C4-2B (cell line): ENCODE results near the gene SMTNL1.

ENCODE experiments used
- ZFX ChIP-seq: fragments of 450-650 bp; IDR thresholded peaks from 2 replicates; pipeline ENCODE4 v1.6.1; 2017
- TF ChIP-seq, protein P1 (sequence below): fragments of 450-650 bp; conservative IDR thresholded peaks from 2 replicates; pipeline ENCODE4 v1.5.1; 2017; ENCODE audit warnings: mild to moderate bottlenecking

DNA sequence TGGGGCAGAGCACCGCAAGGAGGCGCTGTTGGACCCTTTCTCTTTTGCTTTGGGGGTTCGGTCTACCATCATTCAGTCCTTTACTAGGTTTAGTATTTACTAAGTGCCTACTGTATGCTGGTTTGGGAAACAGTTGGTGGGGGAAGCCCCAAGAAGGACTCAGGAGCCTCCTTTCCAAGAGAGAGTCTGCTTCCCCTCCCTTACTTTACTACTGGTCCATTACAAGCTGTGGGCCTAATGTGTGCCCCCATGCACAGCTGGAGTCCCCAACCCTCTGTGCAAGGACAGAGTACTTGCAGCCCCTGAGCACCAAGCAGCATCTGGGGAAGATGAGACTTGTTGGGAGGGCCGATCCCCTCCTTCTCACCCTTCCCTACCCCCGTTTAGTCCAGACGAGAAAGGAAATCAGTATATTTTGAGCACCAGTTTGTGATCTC, 31.0 kb downstream of the SMTNL1 start:
- TF ChIP-seq, protein P1, sequence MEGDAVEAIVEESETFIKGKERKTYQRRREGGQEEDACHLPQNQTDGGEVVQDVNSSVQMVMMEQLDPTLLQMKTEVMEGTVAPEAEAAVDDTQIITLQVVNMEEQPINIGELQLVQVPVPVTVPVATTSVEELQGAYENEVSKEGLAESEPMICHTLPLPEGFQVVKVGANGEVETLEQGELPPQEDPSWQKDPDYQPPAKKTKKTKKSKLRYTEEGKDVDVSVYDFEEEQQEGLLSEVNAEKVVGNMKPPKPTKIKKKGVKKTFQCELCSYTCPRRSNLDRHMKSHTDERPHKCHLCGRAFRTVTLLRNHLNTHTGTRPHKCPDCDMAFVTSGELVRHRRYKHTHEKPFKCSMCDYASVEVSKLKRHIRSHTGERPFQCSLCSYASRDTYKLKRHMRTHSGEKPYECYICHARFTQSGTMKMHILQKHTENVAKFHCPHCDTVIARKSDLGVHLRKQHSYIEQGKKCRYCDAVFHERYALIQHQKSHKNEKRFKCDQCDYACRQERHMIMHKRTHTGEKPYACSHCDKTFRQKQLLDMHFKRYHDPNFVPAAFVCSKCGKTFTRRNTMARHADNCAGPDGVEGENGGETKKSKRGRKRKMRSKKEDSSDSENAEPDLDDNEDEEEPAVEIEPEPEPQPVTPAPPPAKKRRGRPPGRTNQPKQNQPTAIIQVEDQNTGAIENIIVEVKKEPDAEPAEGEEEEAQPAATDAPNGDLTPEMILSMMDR, result peak; percentile 91
- no peak for TF ChIP-seq ZFX
